Esophagus (tissue), 2 donors: ENCODE measurements around the gene PCDHB11. TPM values are rescaled to one million over a fixed set of nuclear protein-coding genes. Genes with fewer than 3 reads are reported as not detected.
"Not testable (repeated sequence)": the region's sequence is repeated elsewhere in the genome, so short reads cannot be mapped to it uniquely, and the experiment has no call there.

Experiments used
- H3K27ac ChIP-seq, 2 donors: one replicate each; pipeline ENCODE4 v1.5.1; 2013; ENCODE audit warnings: low read depth in 2 of 2, mild to moderate bottlenecking in 2 of 2, inconsistent platforms in 1 of 2, low read length in 1 of 2, moderate library complexity in 1 of 2
- H3K27me3 ChIP-seq, 2 donors: one replicate each; pipeline ENCODE4 v1.6.1; 2013; ENCODE audit warnings: low read length in 2 of 2, control low read depth in 1 of 2, mild to moderate bottlenecking in 1 of 2; ENCODE audit not compliant: insufficient read depth in 2 of 2, control insufficient read depth in 1 of 2
- H3K36me3 ChIP-seq, 2 donors: one replicate each; pipeline ENCODE4 v1.6.1; 2013; ENCODE audit warnings: low read length in 1 of 2; ENCODE audit not compliant: control insufficient read depth in 2 of 2, insufficient read depth in 2 of 2
- H3K4me1 ChIP-seq, 2 donors: one replicate each; pipeline ENCODE4 v1.6.1; 2013; ENCODE audit warnings: low read length in 1 of 2; ENCODE audit not compliant: control insufficient read depth in 2 of 2, insufficient read depth in 2 of 2
- H3K4me3 ChIP-seq, 2 donors: one replicate each; pipeline ENCODE4 v1.5.1; 2013; ENCODE audit warnings: low read length in 2 of 2, mild to moderate bottlenecking in 2 of 2, low read depth in 1 of 2, moderate library complexity in 1 of 2
- H3K9me3 ChIP-seq, 2 donors: one replicate each; pipeline ENCODE4 v1.6.1; 2013; ENCODE audit warnings: mild to moderate bottlenecking in 2 of 2, low read depth in 1 of 2, low read length in 1 of 2, moderate library complexity in 1 of 2; ENCODE audit not compliant: control insufficient read depth in 2 of 2, insufficient read depth in 1 of 2
- WGBS, 2 donors: extraction: QIAGEN DNeasy Blood & Tissue Kit; methylation state at CpG; one replicate each; pipeline ENCODE4 v1.1.7; 2013; 5-methylcytosine and 5-hydroxymethylcytosine counted together
- polyA plus RNA-seq, 2 donors: library from polyadenylated mRNA; stranded (reverse); fragments of 200-250 nt; gene quantifications; one replicate each; pipeline ENCODE4 v1.2.3, GENCODE V29; 2013
- donor health status: healthy with polysubstance abuse.
- donor health status: Bipolar disorder and iron deficiency.

The PCDHB11 gene
- polyA plus RNA-seq: under 1 TPM; 0.16 to 0.47 TPM

DNA sequence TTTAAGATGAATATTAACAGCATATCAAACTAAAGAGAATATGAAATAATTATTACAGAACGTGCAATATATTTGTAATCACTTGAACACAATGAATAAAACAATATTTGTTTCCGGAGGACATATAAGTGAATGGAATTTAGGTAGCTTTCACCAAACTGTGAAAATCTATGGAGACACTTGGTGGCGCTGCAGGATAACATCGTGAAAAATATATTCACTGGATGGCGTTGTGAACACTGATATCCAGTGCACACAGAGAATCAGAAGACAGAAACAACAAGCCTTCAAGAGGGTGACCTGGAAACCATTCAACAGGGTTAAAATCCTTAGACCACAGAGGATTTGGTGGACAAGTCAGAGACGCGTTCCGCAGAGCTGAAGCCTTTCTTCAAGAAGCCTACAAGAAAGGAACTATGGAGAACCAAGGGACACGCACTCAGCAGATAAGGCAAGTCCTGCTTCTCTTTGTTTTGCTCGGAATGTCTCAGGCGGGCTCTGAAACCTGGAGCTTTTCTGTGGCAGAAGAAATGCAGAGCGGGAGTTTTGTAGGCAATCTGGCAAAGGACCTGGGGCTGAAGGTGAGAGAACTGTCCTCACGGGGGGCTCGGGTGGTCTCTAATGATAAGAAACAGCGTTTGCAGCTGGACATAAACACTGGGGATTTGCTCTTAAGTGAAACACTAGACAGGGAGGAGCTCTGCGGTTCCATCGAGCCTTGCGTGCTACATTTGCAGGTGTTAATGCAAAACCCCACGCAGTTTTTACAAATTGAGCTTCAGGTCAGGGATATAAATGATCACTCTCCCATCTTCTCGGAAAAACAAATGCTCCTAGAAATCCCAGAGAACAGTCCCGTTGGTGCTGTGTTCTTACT is at the start of gene PCDHB11:
PCDHB11 (plus strand) TSS at position 269 of the 877 bp plus-strand sequence; CDS start at position 417, 148 bp downstream.
- Histone ChIP-seq H3K4me1 (no peaks in the 10 kb centered on the region), H3K4me3 (peak within 1 kb of the TSS in 1 of 2 donors; percentile 29), H3K27ac (no peak within 1 kb of the TSS), H3K9me3 (peaks cover 2 to 7% of the 10 kb centered on the region in 2 donors), H3K27me3 (no peaks in the 10 kb centered on the region), H3K36me3 (no peaks in the 10 kb centered on the region)
- WGBS, 2 donors: 31 to 38% methylated on average over 21 of the region's 21 CpGs

DNA sequence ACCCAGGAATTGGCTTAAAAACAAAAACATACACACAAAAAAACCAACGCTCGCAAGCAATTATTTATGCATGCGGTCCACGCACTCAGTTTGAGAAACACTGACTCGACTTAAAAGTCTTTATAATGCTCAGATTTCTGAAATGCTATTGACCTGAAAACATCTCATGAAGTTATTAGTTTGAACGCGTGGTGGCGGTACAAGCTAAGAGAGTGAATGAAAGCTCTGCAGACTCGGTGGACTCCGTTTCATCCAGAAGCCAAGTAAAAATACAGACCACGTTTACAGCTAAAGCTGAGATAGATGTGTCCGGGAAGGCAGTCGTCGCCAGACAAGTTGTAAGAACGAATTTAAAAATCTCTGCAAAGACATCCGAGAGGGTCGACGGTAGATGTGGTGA is 49.6 kb upstream of the PCDHB11 start, which contains the start of gene PCDHB6:
PCDHB6 (plus strand) TSS at position 246 of the 400 bp plus-strand sequence. CDS start 201 bp downstream, outside the sequence.
- peaks cover 7 to 17% of the 10 kb centered on the region in 2 donors for H3K9me3 ChIP-seq
- H3K27me3 ChIP-seq: no peaks in the 10 kb centered on the region
- H3K27ac ChIP-seq: no peak within 1 kb of the TSS
- no peaks in the 10 kb centered on the region for H3K36me3 ChIP-seq
- H3K4me3 ChIP-seq: no peak within 1 kb of the TSS
- WGBS, 2 donors: 18 to 19% methylated on average over 18 of the region's 18 CpGs
- H3K4me1 ChIP-seq: peaks cover 0 to 2% of the 10 kb centered on the region in 2 donors

DNA sequence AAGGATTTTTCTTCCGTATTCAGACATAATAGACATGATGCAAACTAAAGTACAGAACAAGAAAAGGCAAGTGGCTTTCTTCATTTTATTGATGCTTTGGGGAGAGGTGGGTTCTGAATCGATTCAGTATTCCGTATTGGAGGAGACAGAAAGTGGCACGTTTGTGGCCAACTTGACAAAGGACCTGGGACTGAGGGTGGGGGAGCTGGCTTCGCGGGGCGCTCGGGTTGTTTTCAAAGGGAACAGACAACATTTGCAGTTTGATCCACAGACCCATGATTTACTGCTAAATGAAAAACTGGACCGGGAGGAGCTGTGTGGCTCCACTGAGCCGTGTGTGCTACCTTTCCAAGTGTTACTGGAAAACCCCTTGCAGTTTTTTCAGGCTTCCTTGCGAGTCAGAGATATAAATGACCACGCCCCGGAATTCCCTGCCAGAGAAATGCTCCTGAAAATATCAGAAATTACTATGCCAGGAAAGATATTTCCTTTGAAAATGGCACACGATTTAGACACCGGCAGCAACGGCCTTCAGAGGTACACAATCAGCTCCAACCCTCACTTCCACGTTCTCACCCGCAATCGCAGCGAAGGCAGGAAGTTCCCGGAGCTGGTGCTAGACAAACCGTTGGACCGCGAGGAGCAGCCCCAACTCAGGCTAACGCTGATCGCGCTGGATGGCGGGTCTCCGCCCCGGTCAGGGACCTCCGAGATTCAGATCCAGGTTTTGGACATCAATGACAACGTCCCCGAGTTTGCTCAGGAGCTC is 49.0 kb upstream of the PCDHB11 start:
- 40 to 43% methylated on average over 33 of the region's 33 CpGs for WGBS, 2 donors
- no peak overlapping the region for H3K4me3 ChIP-seq

DNA sequence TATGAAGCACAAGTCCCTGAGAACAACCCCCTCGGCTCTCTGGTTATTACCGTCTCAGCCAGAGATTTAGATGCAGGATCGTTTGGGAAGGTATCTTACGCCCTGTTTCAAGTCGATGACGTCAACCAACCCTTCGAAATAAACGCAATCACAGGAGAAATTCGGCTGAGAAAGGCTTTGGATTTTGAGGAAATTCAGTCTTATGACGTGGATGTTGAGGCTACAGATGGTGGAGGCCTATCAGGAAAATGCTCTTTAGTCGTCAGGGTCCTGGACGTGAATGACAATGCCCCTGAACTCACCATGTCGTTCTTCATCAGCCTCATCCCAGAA is 48.5 kb upstream of the PCDHB11 start:
- no peak overlapping the region for H3K27ac ChIP-seq
- H3K27me3 ChIP-seq: no peaks in the 10 kb centered on the region
- WGBS, 2 donors: 31 to 41% methylated on average over 13 of the region's 13 CpGs
- H3K9me3 ChIP-seq: peaks cover 7 to 19% of the 10 kb centered on the region in 2 donors
- H3K36me3 ChIP-seq: no peaks in the 10 kb centered on the region
- peaks cover 0 to 2% of the 10 kb centered on the region in 2 donors for H3K4me1 ChIP-seq
- H3K4me3 ChIP-seq: no peak overlapping the region

More for the DNA sequence above, 49.0 kb upstream of the PCDHB11 start:
- no peaks in the 10 kb centered on the region for H3K36me3 ChIP-seq
- peaks cover 0 to 2% of the 10 kb centered on the region in 2 donors for H3K4me1 ChIP-seq
- no peak overlapping the region for H3K27ac ChIP-seq
- H3K9me3 ChIP-seq: peaks cover 7 to 17% of the 10 kb centered on the region in 2 donors
- no peaks in the 10 kb centered on the region for H3K27me3 ChIP-seq

DNA sequence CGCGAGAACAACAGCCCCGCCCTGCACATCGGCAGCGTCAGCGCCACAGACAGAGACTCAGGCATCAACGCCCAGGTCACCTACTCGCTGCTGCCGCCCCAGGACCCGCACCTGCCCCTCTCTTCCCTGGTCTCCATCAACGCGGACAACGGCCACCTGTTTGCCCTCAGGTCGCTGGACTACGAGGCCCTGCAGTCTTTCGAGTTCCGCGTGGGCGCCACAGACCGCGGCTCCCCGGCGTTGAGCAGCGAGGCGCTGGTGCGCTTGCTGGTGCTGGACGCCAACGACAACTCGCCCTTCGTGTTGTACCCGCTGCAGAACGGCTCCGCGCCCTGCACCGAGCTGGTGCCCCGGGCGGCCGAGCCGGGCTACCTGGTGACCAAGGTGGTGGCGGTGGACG is 47.8 kb upstream of the PCDHB11 start:
- H3K27me3 ChIP-seq, H3K27ac ChIP-seq, H3K4me3 ChIP-seq, H3K4me1 ChIP-seq, H3K36me3 ChIP-seq: not testable (repeated sequence)
- H3K9me3 ChIP-seq: peaks cover 10 to 20% of the 10 kb centered on the region in 2 donors
- WGBS, 2 donors: 37 to 41% methylated on average over 34 to 40 of the region's 41 CpGs

DNA sequence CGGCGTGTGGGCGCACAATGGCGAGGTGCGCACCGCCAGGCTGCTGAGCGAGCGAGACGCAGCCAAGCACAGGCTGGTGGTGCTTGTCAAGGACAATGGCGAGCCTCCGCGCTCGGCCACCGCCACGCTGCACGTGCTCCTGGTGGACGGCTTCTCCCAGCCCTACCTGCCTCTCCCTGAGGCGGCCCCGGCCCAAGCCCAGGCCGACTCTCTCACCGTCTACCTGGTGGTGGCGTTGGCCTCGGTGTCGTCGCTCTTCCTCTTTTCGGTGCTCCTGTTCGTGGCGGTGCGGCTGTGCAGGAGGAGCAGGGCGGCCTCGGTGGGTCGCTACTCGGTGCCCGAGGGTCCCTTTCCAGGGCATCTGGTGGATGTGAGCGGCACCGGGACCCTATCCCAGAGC is 47.3 kb upstream of the PCDHB11 start:
- not testable (repeated sequence) for H3K36me3 ChIP-seq, H3K27me3 ChIP-seq, H3K27ac ChIP-seq, H3K4me1 ChIP-seq, H3K4me3 ChIP-seq
- 18 to 37% methylated on average over 17 to 36 of the region's 36 CpGs for WGBS, 2 donors
- H3K9me3 ChIP-seq: peaks cover 12 to 20% of the 10 kb centered on the region in 2 donors

DNA sequence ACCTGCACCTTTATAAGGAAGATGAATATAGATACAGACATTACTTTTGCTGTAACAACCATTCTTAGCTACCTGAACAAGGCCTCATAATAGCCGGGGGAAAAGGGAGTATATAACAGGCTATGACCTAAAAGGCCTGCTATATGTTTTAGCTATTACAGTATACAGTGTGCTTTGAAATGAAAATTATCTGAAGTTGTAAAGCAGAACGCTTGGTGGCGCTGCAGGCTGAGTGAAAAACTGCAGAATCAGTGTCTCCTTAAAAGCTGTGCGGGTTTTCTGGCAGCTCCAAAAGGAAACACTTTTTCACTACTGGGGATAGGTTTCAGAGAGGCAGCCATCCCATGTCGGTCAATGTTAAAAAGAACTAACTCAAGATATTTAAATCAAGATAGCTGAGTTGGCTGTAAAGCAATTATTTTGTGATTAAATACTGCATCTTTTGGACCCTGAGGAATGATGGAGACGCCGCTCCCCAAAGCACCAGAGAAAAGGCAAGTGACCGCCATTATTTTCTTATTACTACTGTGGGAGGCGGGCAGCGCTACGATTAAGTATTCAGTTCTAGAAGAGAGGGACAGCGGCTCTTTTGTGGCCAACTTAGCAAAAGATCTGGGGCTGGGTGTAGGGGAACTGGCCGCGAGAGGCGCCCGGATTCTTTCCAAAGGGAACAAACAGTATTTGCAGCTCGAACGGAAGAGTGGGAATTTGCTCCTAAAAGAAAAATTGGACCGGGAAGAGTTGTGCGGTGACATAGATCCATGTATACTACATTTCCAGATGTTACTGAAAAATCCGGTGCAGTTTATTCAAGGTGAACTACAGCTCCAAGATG is 43.7 kb upstream of the PCDHB11 start:
- no peak overlapping the region for H3K4me3 ChIP-seq
- H3K27ac ChIP-seq: no peak overlapping the region
- peaks cover 0 to under 1% of the 10 kb centered on the region in 2 donors for H3K4me1 ChIP-seq
- H3K9me3 ChIP-seq: peaks cover 13 to 24% of the 10 kb centered on the region in 2 donors
- H3K36me3 ChIP-seq: no peaks in the 10 kb centered on the region
- 30 to 38% methylated on average over 21 of the region's 21 CpGs for WGBS, 2 donors
- no peaks in the 10 kb centered on the region for H3K27me3 ChIP-seq

DNA sequence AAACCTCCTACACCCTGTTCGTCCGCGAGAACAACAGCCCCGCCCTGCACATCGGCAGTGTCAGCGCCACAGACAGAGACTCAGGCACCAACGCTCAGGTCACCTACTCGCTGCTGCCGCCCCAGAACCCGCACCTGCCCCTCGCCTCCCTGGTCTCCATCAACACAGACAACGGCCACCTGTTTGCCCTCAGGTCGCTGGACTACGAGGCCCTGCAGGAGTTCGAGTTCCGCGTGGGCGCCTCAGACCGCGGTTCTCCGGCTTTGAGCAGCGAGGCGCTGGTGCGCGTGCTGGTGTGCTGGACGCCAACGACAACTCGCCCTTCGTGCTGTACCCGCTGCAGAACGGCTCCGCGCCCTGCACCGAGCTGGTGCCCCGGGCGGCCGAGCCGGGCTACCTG is 42.1 kb upstream of the PCDHB11 start:
- peaks cover 9 to 12% of the 10 kb centered on the region in 2 donors for H3K9me3 ChIP-seq
- H3K27me3 ChIP-seq: not testable (repeated sequence)
- WGBS, 2 donors: 39 to 47% methylated on average over 31 to 38 of the region's 38 CpGs

DNA sequence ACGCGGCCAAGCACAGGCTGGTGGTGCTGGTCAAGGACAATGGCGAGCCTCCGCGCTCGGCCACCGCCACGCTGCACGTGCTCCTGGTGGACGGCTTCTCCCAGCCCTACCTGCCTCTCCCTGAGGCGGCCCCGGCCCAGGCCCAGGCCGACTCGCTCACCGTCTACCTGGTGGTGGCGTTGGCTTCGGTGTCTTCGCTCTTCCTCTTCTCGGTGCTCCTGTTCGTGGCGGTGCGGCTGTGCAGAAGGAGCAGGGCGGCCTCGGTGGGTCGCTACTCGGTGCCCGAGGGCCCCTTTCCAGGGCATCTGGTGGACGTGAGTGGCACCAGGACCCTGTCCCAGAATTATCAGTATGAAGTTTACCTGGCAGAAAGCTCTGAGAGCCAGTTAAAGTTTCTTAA is 41.5 kb upstream of the PCDHB11 start:
- not testable (repeated sequence) for H3K4me3 ChIP-seq, H3K4me1 ChIP-seq, H3K36me3 ChIP-seq, H3K27me3 ChIP-seq, H3K27ac ChIP-seq
- peaks cover 9 to 12% of the 10 kb centered on the region in 2 donors for H3K9me3 ChIP-seq
- 40 to 46% methylated on average over 14 to 22 of the region's 28 CpGs for WGBS, 2 donors

More for the DNA sequence above, 42.1 kb upstream of the PCDHB11 start:
- H3K36me3 ChIP-seq, H3K4me3 ChIP-seq, H3K4me1 ChIP-seq, H3K27ac ChIP-seq: not testable (repeated sequence)
